ENCODE results near the gene SLC12A1.
"Not testable (repeated sequence)": the region's sequence is repeated elsewhere in the genome, so short reads cannot be mapped to it uniquely, and the experiment has no call there.

GRCh38 chr15:48326180-48326579, 120.1 kb downstream of the SLC12A1 start:
- TF ChIP-seq, protein P1, sequence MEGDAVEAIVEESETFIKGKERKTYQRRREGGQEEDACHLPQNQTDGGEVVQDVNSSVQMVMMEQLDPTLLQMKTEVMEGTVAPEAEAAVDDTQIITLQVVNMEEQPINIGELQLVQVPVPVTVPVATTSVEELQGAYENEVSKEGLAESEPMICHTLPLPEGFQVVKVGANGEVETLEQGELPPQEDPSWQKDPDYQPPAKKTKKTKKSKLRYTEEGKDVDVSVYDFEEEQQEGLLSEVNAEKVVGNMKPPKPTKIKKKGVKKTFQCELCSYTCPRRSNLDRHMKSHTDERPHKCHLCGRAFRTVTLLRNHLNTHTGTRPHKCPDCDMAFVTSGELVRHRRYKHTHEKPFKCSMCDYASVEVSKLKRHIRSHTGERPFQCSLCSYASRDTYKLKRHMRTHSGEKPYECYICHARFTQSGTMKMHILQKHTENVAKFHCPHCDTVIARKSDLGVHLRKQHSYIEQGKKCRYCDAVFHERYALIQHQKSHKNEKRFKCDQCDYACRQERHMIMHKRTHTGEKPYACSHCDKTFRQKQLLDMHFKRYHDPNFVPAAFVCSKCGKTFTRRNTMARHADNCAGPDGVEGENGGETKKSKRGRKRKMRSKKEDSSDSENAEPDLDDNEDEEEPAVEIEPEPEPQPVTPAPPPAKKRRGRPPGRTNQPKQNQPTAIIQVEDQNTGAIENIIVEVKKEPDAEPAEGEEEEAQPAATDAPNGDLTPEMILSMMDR (IDR thresholded peaks at IDR 0.05): not testable (repeated sequence)
- not testable (repeated sequence) for TF ChIP-seq POLR2A (IDR thresholded peaks at IDR 0.05)

Measured in Peyer's patch (tissue), 4 donors.